ENCODE measurements around the gene SF3A2.

GRCh38 chr19:2189880-2190279 lies 46.7 kb upstream of the SF3A2 start:
- TF ChIP-seq, protein P1, sequence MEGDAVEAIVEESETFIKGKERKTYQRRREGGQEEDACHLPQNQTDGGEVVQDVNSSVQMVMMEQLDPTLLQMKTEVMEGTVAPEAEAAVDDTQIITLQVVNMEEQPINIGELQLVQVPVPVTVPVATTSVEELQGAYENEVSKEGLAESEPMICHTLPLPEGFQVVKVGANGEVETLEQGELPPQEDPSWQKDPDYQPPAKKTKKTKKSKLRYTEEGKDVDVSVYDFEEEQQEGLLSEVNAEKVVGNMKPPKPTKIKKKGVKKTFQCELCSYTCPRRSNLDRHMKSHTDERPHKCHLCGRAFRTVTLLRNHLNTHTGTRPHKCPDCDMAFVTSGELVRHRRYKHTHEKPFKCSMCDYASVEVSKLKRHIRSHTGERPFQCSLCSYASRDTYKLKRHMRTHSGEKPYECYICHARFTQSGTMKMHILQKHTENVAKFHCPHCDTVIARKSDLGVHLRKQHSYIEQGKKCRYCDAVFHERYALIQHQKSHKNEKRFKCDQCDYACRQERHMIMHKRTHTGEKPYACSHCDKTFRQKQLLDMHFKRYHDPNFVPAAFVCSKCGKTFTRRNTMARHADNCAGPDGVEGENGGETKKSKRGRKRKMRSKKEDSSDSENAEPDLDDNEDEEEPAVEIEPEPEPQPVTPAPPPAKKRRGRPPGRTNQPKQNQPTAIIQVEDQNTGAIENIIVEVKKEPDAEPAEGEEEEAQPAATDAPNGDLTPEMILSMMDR (IDR thresholded peaks at IDR 0.05; ENCODE audit: low read depth, low read length, missing input control) = no peak
- TF ChIP-seq TAF1 (conservative IDR thresholded peaks at IDR 0.05) (no peak), ATF3 (IDR thresholded peaks at IDR 0.05) (no peak), ZBTB33 (IDR thresholded peaks at IDR 0.05) (no peak), EGR1 (IDR thresholded peaks at IDR 0.05; ENCODE audit: low read depth in 2 of 2) (no peak), JUND (IDR thresholded peaks at IDR 0.05) (no peak), YY1 (IDR thresholded peaks at IDR 0.05) (no peak)
- TF ChIP-seq, protein P2, sequence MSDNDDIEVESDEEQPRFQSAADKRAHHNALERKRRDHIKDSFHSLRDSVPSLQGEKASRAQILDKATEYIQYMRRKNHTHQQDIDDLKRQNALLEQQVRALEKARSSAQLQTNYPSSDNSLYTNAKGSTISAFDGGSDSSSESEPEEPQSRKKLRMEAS (IDR thresholded peaks at IDR 0.05) = no peak
